Endodermal cell (in vitro differentiated cells): ENCODE results near the gene SAMD5. TPM values are rescaled to one million over a fixed set of nuclear protein-coding genes. Genes with fewer than 3 reads are reported as not detected.
A peak's percentile ranks its signal among the peaks of the same experiment; 100 is the strongest.

Source experiments
- DNase-seq: peaks from one replicate; pipeline ENCODE4 v3.0.0-alpha.2; 2017
- H3K27ac ChIP-seq: 2 replicates; pipeline ENCODE4 v1.5.1; 2013; ENCODE audit warnings: mild to moderate bottlenecking, low read depth, low read length, moderate library complexity
- H3K27me3 ChIP-seq: 2 replicates; pipeline ENCODE4 v1.6.1; 2013; ENCODE audit warnings: mild to moderate bottlenecking, low read length, moderate library complexity; ENCODE audit not compliant: insufficient read depth, control insufficient read depth, poor library complexity, severe bottlenecking
- H3K36me3 ChIP-seq: 2 replicates; pipeline ENCODE4 v1.7.0; 2013; ENCODE audit warnings: mild to moderate bottlenecking, low read length, moderate library complexity; ENCODE audit not compliant: control insufficient read depth, insufficient read depth
- H3K4me1 ChIP-seq: one replicate; pipeline ENCODE4 v1.7.0; 2013; ENCODE audit warnings: low read length; ENCODE audit not compliant: control insufficient read depth, insufficient read depth
- H3K4me3 ChIP-seq: 2 replicates; pipeline ENCODE4 v1.5.1; 2013; ENCODE audit warnings: mild to moderate bottlenecking, low read length, moderate library complexity
- H3K9ac ChIP-seq: 2 replicates; pipeline ENCODE4 v1.6.1; 2013; ENCODE audit warnings: mild to moderate bottlenecking, low read length, moderate library complexity; ENCODE audit not compliant: poor library complexity, severe bottlenecking; ENCODE audit errors: extremely low read depth
- H3K9me3 ChIP-seq: 2 replicates; pipeline ENCODE4 v1.6.1; 2013; ENCODE audit warnings: mild to moderate bottlenecking, low read length, moderate library complexity; ENCODE audit not compliant: control insufficient read depth
- H3K27ac Mint-ChIP-seq: 2 replicates; pipeline ENCODE4 v1.8.0; 2020; ENCODE audit warnings: mixed read lengths
- H3K27me3 Mint-ChIP-seq: 2 replicates; pipeline ENCODE4 v1.8.0; 2021; ENCODE audit warnings: mild to moderate bottlenecking, mixed read lengths; ENCODE audit not compliant: insufficient read depth
- H3K36me3 Mint-ChIP-seq: 2 replicates; pipeline ENCODE4 v1.8.0; 2020; ENCODE audit warnings: low read depth, mixed read lengths
- H3K4me1 Mint-ChIP-seq: 2 replicates; pipeline ENCODE4 v1.8.0; 2020; ENCODE audit warnings: mixed read lengths
- H3K4me3 Mint-ChIP-seq: 2 replicates; pipeline ENCODE4 v1.8.0; 2020; ENCODE audit warnings: mild to moderate bottlenecking, moderate library complexity, mixed read lengths
- H3K9me3 Mint-ChIP-seq: 2 replicates; pipeline ENCODE4 v1.8.0; 2020; ENCODE audit warnings: mild to moderate bottlenecking, mixed read lengths
- CTCF ChIP-seq: fragments of 200-600 bp; sonication (generic); conservative IDR thresholded peaks from 2 replicates; pipeline ENCODE4 v1.5.0; 2021; ENCODE audit warnings: antibody characterized with exemption, mild to moderate bottlenecking
- WGBS, 2 experiments: methylation state at CpG; one replicate each; pipeline versions ENCODE4 v1.1.5 to v1.1.7; 2013; ENCODE audit warnings: missing lambda C conversion rate in 2 of 2, mixed read lengths in 1 of 2; ENCODE audit not compliant: insufficient coverage in 1 of 2, insufficient read length in 1 of 2; 5-methylcytosine and 5-hydroxymethylcytosine counted together
- total RNA-seq, 2 donors: library from RNA; stranded (reverse); fragmentation: NEBNext Ultra II Directional in 1 of 2; extraction: Animal tissue kit (Norgen Biotek cat#: 25700) in 1 of 2; gene quantifications; 2 replicates in 1 of 2; 3 replicates in 1 of 2; pipeline ENCODE4 v1.2.1, GENCODE V29; 2021

Gene SAMD5
- total RNA-seq, 2 donors from 2014 or later: 0.69 to 0.99 TPM

GRCh38 chr6:147582991-147583390 is 74.5 kb downstream of the SAMD5 start:
- Mint-ChIP-seq H3K27me3 (no peaks in the 10 kb centered on the region), H3K4me1 (no peaks in the 10 kb centered on the region), H3K36me3 (no peaks in the 10 kb centered on the region), H3K4me3 (no peak overlapping the region), H3K27ac (no peak overlapping the region), H3K9me3 (no peaks in the 10 kb centered on the region)
- H3K9ac ChIP-seq: no peak overlapping the region
- no peaks in the 10 kb centered on the region for H3K4me1 ChIP-seq
- no peaks in the 10 kb centered on the region for H3K27me3 ChIP-seq
- H3K36me3 ChIP-seq: no peaks in the 10 kb centered on the region
- TF ChIP-seq CTCF: no peak
- DNase-seq: no peak
- H3K27ac ChIP-seq: no peak overlapping the region
- no peaks in the 10 kb centered on the region for H3K9me3 ChIP-seq
- WGBS, 2 experiments: 89% methylated on average over 1 of the region's 1 CpG; no CpG with 5 or more reads in 1 of the 2 experiments
- H3K4me3 ChIP-seq: no peak overlapping the region

DNA sequence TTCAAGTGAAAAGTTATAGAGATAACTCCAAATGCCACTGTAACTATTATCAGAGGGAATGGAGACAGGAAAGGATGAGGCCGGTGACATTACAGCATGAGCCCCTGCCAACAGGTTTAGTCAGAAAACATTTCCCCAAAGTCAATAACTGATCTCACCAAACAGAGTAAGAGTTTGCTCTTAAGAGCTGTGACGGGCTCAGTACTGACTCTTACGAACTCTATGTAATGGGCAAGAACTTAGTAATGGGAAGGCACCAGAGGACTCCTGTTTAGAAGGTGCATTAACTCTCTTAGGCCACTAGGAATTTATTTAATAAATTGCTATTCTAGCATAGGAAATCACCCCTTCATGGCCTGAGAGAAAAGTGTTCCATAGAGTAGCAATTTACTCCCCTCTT is 76.8 kb downstream of the SAMD5 start:
- Mint-ChIP-seq H3K4me1 (no peaks in the 10 kb centered on the region), H3K27ac (no peak overlapping the region), H3K9me3 (no peaks in the 10 kb centered on the region), H3K4me3 (no peak overlapping the region), H3K27me3 (no peaks in the 10 kb centered on the region), H3K36me3 (no peaks in the 10 kb centered on the region)
- H3K36me3 ChIP-seq: no peaks in the 10 kb centered on the region
- 90 to 100% methylated on average over 2 to 3 of the region's 3 CpGs for WGBS, 2 experiments
- peak; percentile 46 for TF ChIP-seq CTCF
- no peaks in the 10 kb centered on the region for H3K27me3 ChIP-seq
- H3K4me3 ChIP-seq: no peak overlapping the region
- H3K4me1 ChIP-seq: no peaks in the 10 kb centered on the region
- DNase-seq: no peak
- H3K9me3 ChIP-seq: no peaks in the 10 kb centered on the region
- H3K9ac ChIP-seq: no peak overlapping the region
- no peak overlapping the region for H3K27ac ChIP-seq

DNA sequence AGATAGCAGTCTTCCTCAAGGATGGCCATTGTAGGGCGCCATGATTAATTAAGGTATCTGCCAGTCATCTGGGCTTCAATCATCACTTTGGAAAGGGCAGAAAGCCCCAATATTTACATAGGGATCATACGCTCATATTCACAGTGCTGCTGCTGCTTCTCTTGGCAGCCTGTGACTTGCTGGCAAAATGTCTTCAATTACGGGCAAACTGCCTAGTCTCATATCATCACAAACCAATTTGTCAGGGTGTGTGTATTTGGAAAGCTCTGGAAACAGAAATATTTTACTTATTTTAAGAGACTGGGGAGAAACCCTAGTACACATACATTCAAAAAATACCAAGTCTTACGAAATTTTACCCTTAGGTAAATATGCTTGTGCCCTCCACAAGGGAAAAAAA is 77.6 kb downstream of the SAMD5 start:
- H3K9ac ChIP-seq: no peak overlapping the region
- WGBS, 2 experiments: 93% methylated on average over 4 of the region's 4 CpGs; no CpG with 5 or more reads in 1 of the 2 experiments
- H3K4me3 ChIP-seq: no peak overlapping the region
- no peaks in the 10 kb centered on the region for H3K4me1 ChIP-seq
- TF ChIP-seq CTCF: no peak
- Mint-ChIP-seq H3K9me3 (no peaks in the 10 kb centered on the region), H3K4me1 (no peaks in the 10 kb centered on the region), H3K36me3 (no peaks in the 10 kb centered on the region), H3K27me3 (no peaks in the 10 kb centered on the region), H3K4me3 (no peak overlapping the region), H3K27ac (no peak overlapping the region)
- no peaks in the 10 kb centered on the region for H3K36me3 ChIP-seq
- H3K27me3 ChIP-seq: no peaks in the 10 kb centered on the region
- H3K9me3 ChIP-seq: no peaks in the 10 kb centered on the region
- H3K27ac ChIP-seq: no peak overlapping the region
- DNase-seq: no peak
